ENCODE data around the gene EXT2. TPM values are rescaled to one million over a fixed set of nuclear protein-coding genes. Genes with fewer than 3 reads are reported as not detected.

The EXT2 gene
- 54.3 to 61.9 TPM (median 58.4 TPM) in 5 replicates for total RNA-seq (2022; extraction: Qiagen RNA extraction)

DNA sequence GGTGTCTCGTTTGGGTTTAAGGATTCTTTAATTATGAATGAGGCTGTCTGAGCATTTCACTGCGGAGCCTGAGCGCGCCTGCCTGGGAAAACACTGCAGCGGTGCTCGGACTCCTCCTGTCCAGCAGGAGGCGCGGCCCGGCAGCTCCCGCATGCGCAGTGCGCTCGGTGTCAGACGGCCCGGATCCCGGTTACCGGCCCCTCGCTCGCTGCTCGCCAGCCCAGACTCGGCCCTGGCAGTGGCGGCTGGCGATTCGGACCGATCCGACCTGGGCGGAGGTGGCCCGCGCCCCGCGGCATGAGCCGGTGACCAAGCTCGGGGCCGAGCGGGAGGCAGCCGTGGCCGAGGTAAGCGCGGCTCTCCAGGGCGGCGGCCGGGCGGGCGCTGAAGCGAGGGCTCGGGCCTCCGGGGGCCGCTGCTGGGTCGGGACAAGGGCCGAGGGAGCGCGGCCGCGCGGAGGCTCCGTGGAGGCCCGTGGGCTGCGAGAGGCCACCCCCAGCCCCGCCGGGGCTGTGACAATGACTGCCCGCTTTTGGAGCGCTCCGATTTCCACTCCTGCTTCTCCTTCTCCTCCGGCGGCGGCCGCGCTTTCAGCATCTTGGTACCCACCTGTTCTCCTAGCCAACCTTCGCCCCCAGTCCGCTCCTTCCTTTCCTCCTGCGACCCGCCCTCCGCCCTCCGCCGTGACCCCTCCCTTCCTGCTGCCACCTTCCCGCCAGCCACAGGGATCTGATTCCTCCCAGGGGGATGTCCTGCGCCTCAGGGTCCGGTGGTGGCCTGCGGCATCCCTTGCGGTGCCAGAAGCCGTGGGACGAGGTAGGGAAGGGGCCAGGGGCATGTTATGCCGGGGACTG, at the start of gene EXT2:
TSS of gene EXT2 (plus strand) at position 173 of the 854 bp plus-strand sequence. CDS start 12,035 bp downstream, outside the sequence.

DNA sequence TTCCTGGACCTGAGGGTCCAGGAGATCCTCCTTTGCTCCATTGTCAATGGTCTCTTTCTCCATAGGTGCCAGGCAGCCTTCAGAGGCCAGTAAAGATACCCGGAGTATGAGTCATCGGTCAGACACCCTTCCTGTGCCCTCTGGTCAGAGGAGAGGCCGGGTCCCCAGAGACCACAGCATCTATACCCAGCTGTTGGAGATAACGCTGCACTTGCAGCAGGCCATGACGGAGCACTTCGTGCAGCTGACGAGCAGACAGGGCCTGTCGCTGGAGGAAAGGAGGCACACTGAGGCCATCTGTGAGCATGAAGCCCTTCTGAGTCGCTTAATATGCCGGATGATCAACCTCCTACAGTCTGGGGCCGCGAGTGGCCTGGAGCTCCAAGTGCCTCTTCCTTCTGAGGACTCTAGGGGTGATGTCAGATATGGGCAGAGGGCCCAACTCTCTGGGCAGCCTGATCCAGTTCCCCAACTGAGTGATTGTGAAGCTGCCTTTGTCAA, 47.5 kb upstream of the EXT2 start, which contains the start of gene ACCSL:
TSS of gene ACCSL (plus strand) at position 51 of the 501 bp plus-strand sequence. CDS start at position 107, 56 bp downstream.

DNA sequence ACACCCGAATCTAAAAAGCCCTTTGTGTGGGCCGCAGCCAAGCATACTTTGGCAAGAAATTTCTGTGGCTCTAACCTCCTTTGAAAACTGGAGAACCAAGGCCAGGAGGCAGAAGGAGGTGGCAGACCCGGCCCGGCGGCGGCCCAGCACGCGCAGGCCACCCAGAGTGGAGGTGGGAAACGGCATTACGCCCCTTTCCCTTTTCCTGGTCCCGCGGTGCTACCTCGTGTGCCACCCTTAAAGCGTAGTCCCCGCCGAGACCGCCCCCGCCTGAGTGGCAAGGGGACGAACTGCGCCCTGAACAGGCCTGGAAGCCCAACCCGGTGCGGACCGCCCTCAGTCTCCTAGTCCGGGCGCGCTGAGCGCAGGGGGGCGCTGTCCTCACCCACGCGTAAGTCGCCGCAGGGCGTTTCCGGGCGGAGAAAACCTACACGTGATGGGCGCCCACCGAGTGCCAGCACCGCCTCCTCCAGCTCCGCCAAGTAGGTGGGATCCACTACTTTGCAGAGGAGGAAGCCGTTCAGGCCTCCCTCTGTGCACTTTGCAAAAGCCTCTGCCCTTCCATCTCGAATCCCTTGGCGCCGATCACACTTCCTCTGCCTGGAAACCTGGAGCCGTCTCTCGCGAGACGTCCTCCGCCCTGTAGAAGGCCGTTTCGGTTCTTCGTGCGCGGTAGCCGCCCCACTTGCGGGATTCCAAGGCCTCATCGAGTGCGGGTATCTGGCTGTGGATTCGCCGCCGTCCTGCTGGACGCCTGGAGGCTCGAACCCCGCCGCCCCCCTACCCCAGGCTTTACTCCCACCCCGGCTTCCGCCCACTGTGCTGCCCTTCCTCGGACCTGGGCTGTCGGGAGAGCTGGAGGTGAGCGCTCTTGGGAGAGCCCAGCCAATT, 29.4 kb upstream of the EXT2 start, which contains the start of gene ACCS:
TSS of gene ACCS (plus strand) at position 430 of the 891 bp plus-strand sequence. CDS start 1,358 bp downstream, outside the sequence.

Other genes starting within 250 kb of the EXT2 start
- 26.0 to 28.3 TPM (median 26.3 TPM) in 5 replicates for gene ALKBH3, start 214.8 kb upstream of the EXT2 start, total RNA-seq (2022; extraction: Qiagen RNA extraction)
- gene C11orf96, start 153.0 kb upstream of the EXT2 start, total RNA-seq (2022; extraction: Qiagen RNA extraction), result 1.1 to 5.8 TPM (median 4.1 TPM) in 5 replicates
- gene ACCSL, start 47.7 kb upstream of the EXT2 start, total RNA-seq (2022; extraction: Qiagen RNA extraction), result not detected in 5 replicates
- gene ACCS, start 29.4 kb upstream of the EXT2 start, total RNA-seq (2022; extraction: Qiagen RNA extraction), result 14.6 to 17.9 TPM (median 16.4 TPM) in 5 replicates
- 1.8 to 2.2 TPM (median 2.1 TPM) in 5 replicates for gene ALX4, start 214.5 kb downstream of the EXT2 start, total RNA-seq (2022; extraction: Qiagen RNA extraction)

Measured in A549 treated with Hydrocortisone at 1 μM for 4 hours (cell line).